ENCODE data around the gene MAGOH. TPM values are rescaled to one million over a fixed set of nuclear protein-coding genes. Genes with fewer than 3 reads are reported as not detected.

Gene MAGOH
- total and polyA plus RNA-seq, 2 donors (not counting 1 experiment from before 2014, with no cell fraction given): 10.8 to 45.6 TPM

- Histone ChIP-seq H3K4me1 (ENCODE audit: control insufficient read depth in 2 of 2, insufficient read depth in 2 of 2, low read length in 2 of 2) (peaks cover 0 to 1% of the 10 kb centered on the region in 2 donors), H3K27ac (ENCODE audit: low read length in 2 of 2) (no peak overlapping the region), H3K79me2 (ENCODE audit: control insufficient read depth, insufficient read depth, low read length) (peaks cover 27% of the 10 kb centered on the region), H3K4me2 (replicated peaks; ENCODE audit: low read depth, low read length, poor library complexity, severe bottlenecking) (no peak overlapping the region), H4K20me1 (ENCODE audit: control insufficient read depth, insufficient read depth, low read length, poor library complexity, severe bottlenecking) (no peaks in the 10 kb centered on the region), H3K9me3 (ENCODE audit: control extremely low read depth in 1 of 3, control insufficient read depth in 2 of 3, insufficient read depth in 1 of 3, low read length in 2 of 3) (peaks cover 1 to 25% (median 20%) of the 10 kb centered on the region in 3 donors), H3K36me3 (replicated peaks in 1 of 2; ENCODE audit: control extremely low read depth in 1 of 2, control insufficient read depth in 1 of 2, extremely low read depth in 1 of 2, insufficient read depth in 2 of 2, low read length in 1 of 2) (peaks cover 6 to 80% of the 10 kb centered on the region in 2 experiments), H3K9ac (ENCODE audit: low read length) (no peak overlapping the region), H3K27me3 (replicated peaks in 1 of 4; ENCODE audit: control extremely low read depth in 1 of 4, control insufficient read depth in 3 of 4, insufficient read depth in 4 of 4, low read length in 3 of 4) (no peaks in the 10 kb centered on the region), H3K4me3 (ENCODE audit: control extremely low read depth in 1 of 5, extremely low read depth in 1 of 5, insufficient read depth in 1 of 5, low read depth in 2 of 5, low read length in 4 of 5) (no peak overlapping the region), H2AFZ (ENCODE audit: insufficient read depth, low read depth, low read length, poor library complexity, severe bottlenecking) (no peak overlapping the region)
- Mint-ChIP-seq H3K27me3 (no peaks in the 10 kb centered on the region), H3K9me3 (ENCODE audit: insufficient read depth) (peaks cover 5% of the 10 kb centered on the region), H3K4me3 (no peak overlapping the region), H3K27ac (no peak overlapping the region), H3K4me1 (peaks cover 9% of the 10 kb centered on the region)
- TF ChIP-seq EZH2 (IDR thresholded peaks at IDR 0.05; ENCODE audit: borderline replicate concordance, insufficient read depth, low read depth, low read length, poor library complexity, severe bottlenecking) (no peak), CTCF (IDR thresholded peaks at IDR 0.05) (no peak)
- DNase-seq (no peak), ATAC-seq (ENCODE audit: low read depth) (no peak)
- intact Hi-C loops (cut with micrococcal nuclease): no loop called here
- ChIA-PET CTCF (no interaction called here), POLR2A (interaction anchor here (0.7 kb wide), 1 partner anchor 50 kb away, joined by 5 read pairs; no protein-coding TSS in a partner anchor)
- WGBS (ENCODE audit: insufficient coverage): 100% methylated on average over 2 of the region's 3 CpGs
Measured at GRCh38 chr1:53203466-53203865, 34.9 kb downstream of the MAGOH start.

- Histone ChIP-seq H3K4me2 (replicated peaks; ENCODE audit: low read depth, low read length, poor library complexity, severe bottlenecking) (no peak overlapping the region), H3K4me3 (ENCODE audit: control extremely low read depth in 1 of 5, extremely low read depth in 1 of 5, insufficient read depth in 1 of 5, low read depth in 2 of 5, low read length in 4 of 5) (no peak overlapping the region), H3K27ac (ENCODE audit: low read length in 2 of 2) (peak overlapping the region in 1 of 2 donors; percentile 96), H4K20me1 (ENCODE audit: control insufficient read depth, insufficient read depth, low read length, poor library complexity, severe bottlenecking) (no peaks in the 10 kb centered on the region), H3K4me1 (ENCODE audit: control insufficient read depth in 2 of 2, insufficient read depth in 2 of 2, low read length in 2 of 2) (peaks cover 16 to 20% of the 10 kb centered on the region in 2 donors), H3K79me2 (ENCODE audit: control insufficient read depth, insufficient read depth, low read length) (peaks cover 27% of the 10 kb centered on the region), H3K27me3 (replicated peaks in 1 of 4; ENCODE audit: control extremely low read depth in 1 of 4, control insufficient read depth in 3 of 4, insufficient read depth in 4 of 4, low read length in 3 of 4) (no peaks in the 10 kb centered on the region), H3K9me3 (ENCODE audit: control extremely low read depth in 1 of 3, control insufficient read depth in 2 of 3, insufficient read depth in 1 of 3, low read length in 2 of 3) (no peaks in the 10 kb centered on the region), H3K9ac (ENCODE audit: low read length) (no peak overlapping the region), H3K36me3 (replicated peaks in 1 of 2; ENCODE audit: control extremely low read depth in 1 of 2, control insufficient read depth in 1 of 2, extremely low read depth in 1 of 2, insufficient read depth in 2 of 2, low read length in 1 of 2) (peaks cover 6 to 31% of the 10 kb centered on the region in 2 experiments), H2AFZ (ENCODE audit: insufficient read depth, low read depth, low read length, poor library complexity, severe bottlenecking) (no peak overlapping the region)
- CTCF ChIA-PET: interaction anchor here (0.6 kb wide), 1 partner anchor 907 kb away, joined by 3 read pairs; no protein-coding TSS in a partner anchor
- no peak for DNase-seq
- no peak for TF ChIP-seq EZH2 (IDR thresholded peaks at IDR 0.05; ENCODE audit: borderline replicate concordance, insufficient read depth, low read depth, low read length, poor library complexity, severe bottlenecking)
- peak overlapping the region; percentile 95 for H3K27ac Mint-ChIP-seq
- ATAC-seq (ENCODE audit: low read depth): no peak
- no peaks in the 10 kb centered on the region for H3K27me3 Mint-ChIP-seq
- H3K4me1 Mint-ChIP-seq: peaks cover 28% of the 10 kb centered on the region
- POLR2A ChIA-PET: no interaction called here
- intact Hi-C loops (cut with micrococcal nuclease): no loop called here
- 89% methylated on average over 4 of the region's 4 CpGs for WGBS (ENCODE audit: insufficient coverage)
- peak overlapping the region; percentile 97 for H3K4me3 Mint-ChIP-seq
- no peaks in the 10 kb centered on the region for H3K9me3 Mint-ChIP-seq (ENCODE audit: insufficient read depth)
Measured at GRCh38 chr1:53198241-53198651, 40.1 kb downstream of the MAGOH start.
